ENCODE measurements around the gene SDCCAG8.

The SDCCAG8 gene

DNA sequence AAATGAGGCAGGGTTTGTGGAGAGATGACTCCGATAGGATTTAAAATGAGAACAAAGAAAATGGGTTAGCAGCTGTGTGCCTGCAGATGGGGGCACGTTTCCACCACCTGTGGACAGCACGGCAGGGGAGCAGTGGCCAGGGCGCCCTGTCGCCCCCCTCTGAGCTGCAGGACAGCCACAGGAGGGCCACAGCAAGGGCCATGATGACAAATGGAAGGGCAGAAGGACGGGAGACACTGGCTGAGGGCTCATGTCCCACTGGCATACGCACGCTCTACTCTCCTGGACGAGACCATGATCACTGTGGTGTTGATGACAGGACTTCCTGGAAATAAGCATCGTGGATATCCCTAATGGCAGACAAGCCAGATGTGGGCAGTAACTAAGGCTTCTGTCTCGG, 241.0 kb downstream of the SDCCAG8 start:
- Histone ChIP-seq H3K4me3 (ENCODE audit: low read depth in 1 of 2, low read length in 2 of 2) (no peak overlapping the region), H3K9ac (ENCODE audit: low read depth in 1 of 2, low read length in 2 of 2) (no peak overlapping the region), H3K27me3 (ENCODE audit: control insufficient read depth in 1 of 2, insufficient read depth in 2 of 2, low read length in 2 of 2) (no peaks in the 10 kb centered on the region), H3K9me3 (ENCODE audit: control insufficient read depth in 1 of 2, low read length in 2 of 2) (no peaks in the 10 kb centered on the region), H3K27ac (ENCODE audit: low read depth, low read length) (no peak overlapping the region), H3K4me1 (ENCODE audit: control insufficient read depth in 1 of 2, insufficient read depth in 2 of 2, low read length in 2 of 2) (no peaks in the 10 kb centered on the region), H3K36me3 (ENCODE audit: control insufficient read depth in 1 of 2, insufficient read depth in 2 of 2, low read length in 2 of 2) (peaks cover 0 to 3% of the 10 kb centered on the region in 2 donors)

DNA sequence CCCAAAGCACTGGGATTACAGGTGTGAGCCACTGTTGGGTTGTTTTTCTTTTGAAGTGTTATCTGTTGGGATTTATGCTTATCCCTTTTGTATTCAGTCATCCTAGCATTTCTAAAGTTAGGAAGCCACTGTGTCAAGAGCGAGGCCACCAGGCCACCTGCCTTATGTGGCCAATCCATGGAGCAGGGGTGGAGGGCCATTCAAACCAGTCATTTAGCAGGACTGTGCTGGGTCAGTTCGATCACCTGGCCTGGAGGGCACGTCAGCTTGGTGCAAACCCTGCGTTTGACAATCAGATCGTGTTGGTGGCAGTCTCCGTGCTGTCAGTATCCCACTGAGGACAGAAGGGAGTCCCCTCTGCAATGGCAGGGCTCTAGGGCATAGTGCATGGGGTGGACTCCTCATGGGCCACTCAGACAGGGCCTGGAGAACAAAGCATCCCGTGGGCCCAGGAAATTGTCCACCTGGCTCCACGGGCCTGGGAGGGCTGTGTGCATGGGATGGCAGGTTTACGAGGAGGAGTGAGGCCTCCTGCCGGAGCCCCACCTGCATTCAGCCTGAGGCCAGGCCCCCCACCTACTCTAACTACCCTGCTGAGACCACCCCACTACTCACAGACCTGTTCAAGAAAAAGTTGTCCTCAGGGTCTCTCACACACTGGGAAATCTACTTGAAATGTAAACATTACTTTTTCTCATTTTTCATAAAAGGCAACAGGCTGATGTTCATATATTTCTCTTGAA, 242.3 kb downstream of the SDCCAG8 start:
- no peaks in the 10 kb centered on the region for H3K27me3 ChIP-seq (ENCODE audit: control insufficient read depth in 1 of 2, insufficient read depth in 2 of 2, low read length in 2 of 2)
- H3K36me3 ChIP-seq (ENCODE audit: control insufficient read depth in 1 of 2, insufficient read depth in 2 of 2, low read length in 2 of 2): peaks cover 0 to 3% of the 10 kb centered on the region in 2 donors
- H3K9ac ChIP-seq (ENCODE audit: low read depth in 1 of 2, low read length in 2 of 2): no peak overlapping the region
- H3K4me3 ChIP-seq (ENCODE audit: low read depth in 1 of 2, low read length in 2 of 2): no peak overlapping the region
- H3K9me3 ChIP-seq (ENCODE audit: control insufficient read depth in 1 of 2, low read length in 2 of 2): no peaks in the 10 kb centered on the region
- H3K27ac ChIP-seq (ENCODE audit: low read depth, low read length): no peak overlapping the region
- H3K4me1 ChIP-seq (ENCODE audit: control insufficient read depth in 1 of 2, insufficient read depth in 2 of 2, low read length in 2 of 2): no peaks in the 10 kb centered on the region

DNA sequence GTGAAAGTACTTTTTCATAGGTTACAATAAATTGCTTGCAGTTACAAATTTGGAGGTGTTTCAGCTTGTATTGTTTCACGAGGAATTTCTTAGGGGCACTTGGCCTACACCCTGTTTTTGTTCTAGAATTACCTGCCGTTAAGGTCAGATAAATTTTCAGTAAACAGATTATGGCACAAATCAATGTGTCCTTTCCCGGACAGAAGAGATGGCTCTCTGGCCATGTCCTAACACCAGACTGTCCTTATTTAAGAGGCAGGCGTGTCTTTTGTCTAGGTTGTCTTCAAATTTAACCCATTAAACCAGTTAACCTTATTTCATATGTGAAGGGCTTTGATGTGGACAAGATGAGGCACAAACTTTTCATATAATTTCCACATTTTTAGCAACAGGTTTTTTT, 243.4 kb downstream of the SDCCAG8 start:
- no peak overlapping the region for H3K4me3 ChIP-seq (ENCODE audit: low read depth in 1 of 2, low read length in 2 of 2)
- H3K4me1 ChIP-seq (ENCODE audit: control insufficient read depth in 1 of 2, insufficient read depth in 2 of 2, low read length in 2 of 2): no peaks in the 10 kb centered on the region
- no peak overlapping the region for H3K27ac ChIP-seq (ENCODE audit: low read depth, low read length)
- H3K9ac ChIP-seq (ENCODE audit: low read depth in 1 of 2, low read length in 2 of 2): no peak overlapping the region
- H3K36me3 ChIP-seq (ENCODE audit: control insufficient read depth in 1 of 2, insufficient read depth in 2 of 2, low read length in 2 of 2): peaks cover 0 to 3% of the 10 kb centered on the region in 2 donors
- no peaks in the 10 kb centered on the region for H3K27me3 ChIP-seq (ENCODE audit: control insufficient read depth in 1 of 2, insufficient read depth in 2 of 2, low read length in 2 of 2)
- H3K9me3 ChIP-seq (ENCODE audit: control insufficient read depth in 1 of 2, low read length in 2 of 2): no peaks in the 10 kb centered on the region

DNA sequence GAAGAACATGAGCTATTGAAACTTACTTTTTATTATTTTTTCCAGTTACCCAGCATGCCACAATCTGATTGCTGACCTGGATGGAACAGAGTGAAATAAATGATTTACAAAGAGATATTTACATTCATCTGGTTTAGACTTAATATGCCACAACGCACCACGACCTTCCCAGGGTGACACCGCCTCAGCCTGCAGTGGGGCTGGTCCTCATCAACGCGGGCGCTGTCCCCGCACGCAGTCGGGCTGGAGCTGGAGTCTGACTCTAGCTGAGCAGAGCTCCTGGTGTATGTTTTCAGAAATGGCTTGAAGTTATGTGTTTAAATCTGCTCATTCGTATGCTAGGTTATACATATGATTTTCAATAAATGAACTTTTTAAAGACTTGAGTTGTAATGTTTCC, 243.9 kb downstream of the SDCCAG8 start:
- Histone ChIP-seq H3K27me3 (ENCODE audit: control insufficient read depth in 1 of 2, insufficient read depth in 2 of 2, low read length in 2 of 2) (no peaks in the 10 kb centered on the region), H3K4me3 (ENCODE audit: low read depth in 1 of 2, low read length in 2 of 2) (no peak overlapping the region), H3K4me1 (ENCODE audit: control insufficient read depth in 1 of 2, insufficient read depth in 2 of 2, low read length in 2 of 2) (no peaks in the 10 kb centered on the region), H3K27ac (ENCODE audit: low read depth, low read length) (no peak overlapping the region), H3K9me3 (ENCODE audit: control insufficient read depth in 1 of 2, low read length in 2 of 2) (no peaks in the 10 kb centered on the region), H3K9ac (ENCODE audit: low read depth in 1 of 2, low read length in 2 of 2) (no peak overlapping the region), H3K36me3 (ENCODE audit: control insufficient read depth in 1 of 2, insufficient read depth in 2 of 2, low read length in 2 of 2) (peaks cover 0 to 3% of the 10 kb centered on the region in 2 donors)

DNA sequence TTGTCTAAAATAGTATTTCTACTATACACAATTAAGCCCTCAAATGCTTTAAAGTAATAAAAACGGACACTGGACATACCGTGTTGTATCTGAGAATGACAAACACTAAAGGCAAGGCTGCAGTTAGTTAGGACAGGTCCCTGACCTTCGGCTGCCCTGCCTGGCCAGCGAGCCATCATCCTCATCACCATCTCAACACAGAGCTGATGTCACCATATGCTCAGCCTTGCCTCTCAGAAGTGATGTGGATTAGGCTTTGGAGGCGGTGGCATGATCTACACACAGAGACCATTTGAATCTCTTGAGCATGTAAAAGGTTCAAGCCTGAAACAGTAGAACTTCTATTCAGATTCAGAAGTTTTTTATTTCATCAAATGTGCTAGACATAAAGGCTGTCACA, 244.7 kb downstream of the SDCCAG8 start:
- Histone ChIP-seq H3K4me3 (ENCODE audit: low read depth in 1 of 2, low read length in 2 of 2) (no peak overlapping the region), H3K27me3 (ENCODE audit: control insufficient read depth in 1 of 2, insufficient read depth in 2 of 2, low read length in 2 of 2) (no peaks in the 10 kb centered on the region), H3K27ac (ENCODE audit: low read depth, low read length) (no peak overlapping the region), H3K4me1 (ENCODE audit: control insufficient read depth in 1 of 2, insufficient read depth in 2 of 2, low read length in 2 of 2) (no peaks in the 10 kb centered on the region), H3K9ac (ENCODE audit: low read depth in 1 of 2, low read length in 2 of 2) (no peak overlapping the region), H3K9me3 (ENCODE audit: control insufficient read depth in 1 of 2, low read length in 2 of 2) (no peaks in the 10 kb centered on the region), H3K36me3 (ENCODE audit: control insufficient read depth in 1 of 2, insufficient read depth in 2 of 2, low read length in 2 of 2) (peaks cover 0 to 3% of the 10 kb centered on the region in 2 donors)

DNA sequence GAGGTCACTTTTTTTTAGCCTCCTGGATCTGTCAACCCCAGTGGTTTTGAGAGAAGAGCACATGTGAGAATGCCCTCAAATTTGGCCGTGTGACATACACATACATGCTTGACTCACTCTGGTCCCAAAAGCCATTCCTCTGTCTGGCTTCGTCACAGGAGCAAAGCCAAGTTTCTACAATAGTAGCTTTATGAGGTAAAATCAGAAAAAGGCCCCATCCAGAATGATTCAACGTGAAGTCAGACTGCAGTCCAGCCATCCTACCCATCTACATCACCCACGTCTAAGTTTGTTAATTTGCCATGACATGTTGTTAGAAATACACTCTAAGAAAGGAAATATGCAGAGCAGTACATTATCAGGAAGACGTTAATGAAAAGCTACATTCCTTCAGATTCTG, 245.2 kb downstream of the SDCCAG8 start:
- H3K9me3 ChIP-seq (ENCODE audit: control insufficient read depth in 1 of 2, low read length in 2 of 2): no peaks in the 10 kb centered on the region
- no peak overlapping the region for H3K9ac ChIP-seq (ENCODE audit: low read depth in 1 of 2, low read length in 2 of 2)
- no peak overlapping the region for H3K27ac ChIP-seq (ENCODE audit: low read depth, low read length)
- H3K4me3 ChIP-seq (ENCODE audit: low read depth in 1 of 2, low read length in 2 of 2): no peak overlapping the region
- H3K27me3 ChIP-seq (ENCODE audit: control insufficient read depth in 1 of 2, insufficient read depth in 2 of 2, low read length in 2 of 2): no peaks in the 10 kb centered on the region
- H3K4me1 ChIP-seq (ENCODE audit: control insufficient read depth in 1 of 2, insufficient read depth in 2 of 2, low read length in 2 of 2): no peaks in the 10 kb centered on the region
- peaks cover 0 to 3% of the 10 kb centered on the region in 2 donors for H3K36me3 ChIP-seq (ENCODE audit: control insufficient read depth in 1 of 2, insufficient read depth in 2 of 2, low read length in 2 of 2)

DNA sequence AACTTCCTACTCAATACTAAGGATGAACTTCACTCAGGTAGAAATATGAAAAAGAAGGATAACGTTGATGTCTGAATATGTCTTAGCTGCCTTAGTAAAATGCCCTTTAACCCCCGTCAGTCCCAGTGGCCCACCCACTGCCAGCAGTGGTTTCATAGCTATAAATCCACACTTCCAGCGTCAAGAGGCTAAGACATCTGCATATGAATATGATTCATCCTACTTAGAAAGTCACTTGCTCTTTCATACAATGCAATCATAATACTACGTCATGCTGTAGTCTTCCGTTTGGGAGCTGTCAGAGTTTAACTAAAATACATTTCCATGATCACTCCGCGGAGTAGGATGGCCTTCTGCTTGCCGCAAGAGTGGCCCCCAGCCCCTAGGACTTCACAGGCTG, 247.3 kb downstream of the SDCCAG8 start:
- Histone ChIP-seq H3K27me3 (ENCODE audit: control insufficient read depth in 1 of 2, insufficient read depth in 2 of 2, low read length in 2 of 2) (no peaks in the 10 kb centered on the region), H3K36me3 (ENCODE audit: control insufficient read depth in 1 of 2, insufficient read depth in 2 of 2, low read length in 2 of 2) (no peaks in the 10 kb centered on the region)

DNA sequence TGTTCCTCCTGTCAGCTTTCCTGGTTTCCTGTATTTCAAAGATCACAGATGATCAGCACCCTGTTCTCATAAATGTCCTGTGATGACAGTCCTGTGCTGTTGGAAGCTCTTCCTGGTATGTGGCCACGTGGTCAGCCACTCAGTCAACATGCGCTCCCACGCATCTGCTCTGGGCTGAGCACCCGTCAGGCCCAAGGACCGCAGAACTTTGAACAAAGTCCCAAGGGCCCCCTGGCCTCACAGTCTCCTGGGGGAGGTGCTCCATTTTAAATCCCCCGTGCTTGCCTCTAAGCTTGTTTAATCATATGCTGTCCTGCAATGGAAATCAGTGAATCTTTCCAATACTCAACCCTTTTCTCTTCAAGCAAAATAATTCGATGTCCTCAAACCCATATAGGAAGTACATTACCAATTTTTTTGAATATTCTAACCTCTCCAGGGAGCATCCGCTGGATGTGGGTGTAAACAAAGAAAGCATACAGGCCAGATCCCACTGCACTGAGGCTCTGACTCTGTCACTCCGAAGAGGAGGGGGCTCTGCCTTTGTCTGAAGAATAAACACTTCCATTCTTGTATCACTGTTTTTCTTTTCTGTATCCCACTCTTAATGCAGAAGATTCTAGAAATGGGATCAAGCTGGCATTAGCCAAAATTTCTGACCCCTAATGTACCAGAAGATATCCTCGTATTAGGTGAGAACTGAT, 250.3 kb downstream of the SDCCAG8 start:
- Histone ChIP-seq H3K9me3 (ENCODE audit: control insufficient read depth in 1 of 2, low read length in 2 of 2) (no peaks in the 10 kb centered on the region), H3K27ac (ENCODE audit: low read depth, low read length) (no peak overlapping the region), H3K27me3 (ENCODE audit: control insufficient read depth in 1 of 2, insufficient read depth in 2 of 2, low read length in 2 of 2) (no peaks in the 10 kb centered on the region), H3K9ac (ENCODE audit: low read depth in 1 of 2, low read length in 2 of 2) (no peak overlapping the region), H3K4me3 (ENCODE audit: low read depth in 1 of 2, low read length in 2 of 2) (no peak overlapping the region), H3K36me3 (ENCODE audit: control insufficient read depth in 1 of 2, insufficient read depth in 2 of 2, low read length in 2 of 2) (peaks cover 0 to 6% of the 10 kb centered on the region in 2 donors), H3K4me1 (ENCODE audit: control insufficient read depth in 1 of 2, insufficient read depth in 2 of 2, low read length in 2 of 2) (no peaks in the 10 kb centered on the region)

More for the DNA sequence above, 247.3 kb downstream of the SDCCAG8 start:
- Histone ChIP-seq H3K27ac (ENCODE audit: low read depth, low read length) (no peak overlapping the region), H3K9ac (ENCODE audit: low read depth in 1 of 2, low read length in 2 of 2) (no peak overlapping the region), H3K4me3 (ENCODE audit: low read depth in 1 of 2, low read length in 2 of 2) (no peak overlapping the region), H3K4me1 (ENCODE audit: control insufficient read depth in 1 of 2, insufficient read depth in 2 of 2, low read length in 2 of 2) (no peaks in the 10 kb centered on the region), H3K9me3 (ENCODE audit: control insufficient read depth in 1 of 2, low read length in 2 of 2) (no peaks in the 10 kb centered on the region)

DNA sequence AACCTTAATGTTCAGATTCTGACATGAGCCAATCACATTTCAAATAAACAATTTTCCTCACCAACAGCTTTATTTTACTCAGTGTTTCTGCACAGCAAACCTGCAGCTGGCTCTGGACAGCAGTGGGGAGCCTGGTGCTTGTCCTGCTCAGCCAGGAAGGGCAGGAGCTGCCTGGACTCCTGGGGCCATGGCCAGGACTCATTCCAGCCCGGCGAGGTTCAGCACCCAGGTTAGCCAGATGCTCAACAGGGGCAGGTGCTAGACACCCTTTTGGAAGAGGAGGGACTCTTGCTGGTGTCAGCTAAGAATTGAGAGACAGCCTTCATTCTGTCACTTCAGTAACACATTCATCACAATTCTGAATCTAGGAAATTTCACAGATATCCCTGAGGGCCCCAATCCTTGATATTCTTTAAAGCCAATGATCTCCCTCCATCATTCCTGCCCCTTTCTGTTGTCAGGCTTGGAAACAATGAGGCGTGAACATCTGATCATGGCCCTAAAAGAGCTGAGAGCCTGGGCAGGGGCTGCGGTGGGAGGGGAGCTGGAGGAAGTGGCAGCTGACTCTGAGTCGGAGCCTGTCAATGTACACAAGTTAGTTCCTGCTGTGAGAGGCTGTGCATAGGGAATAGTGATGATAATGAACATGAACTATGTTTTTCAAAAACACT, 251.3 kb downstream of the SDCCAG8 start:
- H3K4me1 ChIP-seq (ENCODE audit: control insufficient read depth in 1 of 2, insufficient read depth in 2 of 2, low read length in 2 of 2): no peaks in the 10 kb centered on the region
- no peak overlapping the region for H3K27ac ChIP-seq (ENCODE audit: low read depth, low read length)
- no peaks in the 10 kb centered on the region for H3K9me3 ChIP-seq (ENCODE audit: control insufficient read depth in 1 of 2, low read length in 2 of 2)
- no peak overlapping the region for H3K9ac ChIP-seq (ENCODE audit: low read depth in 1 of 2, low read length in 2 of 2)
- H3K36me3 ChIP-seq (ENCODE audit: control insufficient read depth in 1 of 2, insufficient read depth in 2 of 2, low read length in 2 of 2): peaks cover 0 to 11% of the 10 kb centered on the region in 2 donors
- H3K27me3 ChIP-seq (ENCODE audit: control insufficient read depth in 1 of 2, insufficient read depth in 2 of 2, low read length in 2 of 2): no peaks in the 10 kb centered on the region
- H3K4me3 ChIP-seq (ENCODE audit: low read depth in 1 of 2, low read length in 2 of 2): no peak overlapping the region

DNA sequence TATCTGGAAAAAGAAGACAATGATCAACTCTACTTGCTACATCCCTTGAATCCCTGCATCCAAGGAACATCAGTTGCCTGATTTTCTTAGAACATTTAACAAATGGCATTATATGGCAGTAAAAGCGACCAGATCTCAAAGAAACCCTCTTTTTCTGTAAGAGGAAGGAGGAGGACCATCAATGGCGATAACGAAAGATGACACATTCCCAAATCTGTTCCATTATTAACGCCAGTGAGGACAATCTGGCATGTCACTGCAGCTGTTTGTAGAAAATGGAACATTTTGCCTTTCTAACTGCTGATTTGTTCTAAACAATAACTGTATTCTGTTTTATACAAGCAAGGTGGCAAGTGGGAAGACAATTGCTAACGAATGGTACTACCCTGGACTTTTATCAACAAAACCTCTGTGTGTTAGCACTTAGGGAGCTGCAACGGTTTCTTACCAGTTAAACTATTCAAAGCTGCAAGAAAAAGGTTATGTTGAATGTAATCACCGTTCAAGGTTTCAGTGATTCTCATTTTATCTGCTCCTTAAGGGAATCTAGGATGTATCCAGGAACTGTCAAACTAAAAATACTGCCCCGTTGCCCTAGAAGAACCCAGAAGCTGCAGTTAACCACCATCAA, 251.9 kb downstream of the SDCCAG8 start:
- Histone ChIP-seq H3K4me1 (ENCODE audit: control insufficient read depth in 1 of 2, insufficient read depth in 2 of 2, low read length in 2 of 2) (no peaks in the 10 kb centered on the region), H3K27me3 (ENCODE audit: control insufficient read depth in 1 of 2, insufficient read depth in 2 of 2, low read length in 2 of 2) (no peaks in the 10 kb centered on the region), H3K4me3 (ENCODE audit: low read depth in 1 of 2, low read length in 2 of 2) (no peak overlapping the region), H3K27ac (ENCODE audit: low read depth, low read length) (no peak overlapping the region), H3K9ac (ENCODE audit: low read depth in 1 of 2, low read length in 2 of 2) (no peak overlapping the region), H3K9me3 (ENCODE audit: control insufficient read depth in 1 of 2, low read length in 2 of 2) (no peaks in the 10 kb centered on the region), H3K36me3 (ENCODE audit: control insufficient read depth in 1 of 2, insufficient read depth in 2 of 2, low read length in 2 of 2) (peaks cover 0 to 11% of the 10 kb centered on the region in 2 donors)

All from duodenal mucosa (tissue), 2 donors.